GM23248 (cell line): Measurements from ENCODE around the gene NOP10.

Experiments used
- EZH2 ChIP-seq: fragments of 200-600 bp; sonication (generic); IDR thresholded peaks from 2 replicates; pipeline ENCODE4 v1.6.1; 2018; ENCODE audit warnings: antibody characterized with exemption, mild to moderate bottlenecking; ENCODE audit not compliant: insufficient read depth, poor library complexity, severe bottlenecking
- EZH2phosphoT487 ChIP-seq: fragments of 200-600 bp; sonication (generic); IDR thresholded peaks from 2 replicates; pipeline ENCODE4 v1.6.1; 2018; ENCODE audit warnings: antibody characterized with exemption, moderate library complexity, mild to moderate bottlenecking, low read depth; ENCODE audit not compliant: insufficient read depth

DNA sequence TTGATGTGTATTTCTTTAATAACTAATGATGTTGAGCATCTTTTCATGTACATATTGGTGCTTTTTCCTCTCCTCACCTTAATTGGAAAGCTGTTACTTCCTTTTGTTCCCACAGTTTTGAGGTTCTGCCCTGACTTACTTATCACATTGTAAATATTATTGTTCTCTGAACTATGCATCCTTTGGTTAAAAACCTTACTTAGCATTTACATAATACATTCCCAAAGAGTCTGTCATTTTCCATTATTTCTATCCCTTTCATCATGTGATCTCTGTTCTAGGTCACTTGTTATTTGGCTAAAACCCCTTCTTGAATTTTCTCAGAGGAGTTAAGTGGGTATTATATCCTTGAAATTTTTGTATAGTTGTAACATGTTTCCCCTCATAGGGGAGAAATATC is 38.3 kb downstream of the NOP10 start:
- TF ChIP-seq EZH2phosphoT487, result no peak
- TF ChIP-seq EZH2, result no peak
